Cerebellar cortex (tissue), 1 donor: ENCODE results near the gene KANK4.

Source experiments
- DNase-seq: peaks from one replicate; pipeline ENCODE4 v3.0.0-alpha.2; 2015; ENCODE audit warnings: low spot score

Gene KANK4

GRCh38 chr1:62318756-62319544 is at the start of gene KANK4:
TSS of gene KANK4 (minus strand) at chr1:62319434. CDS start at chr1:62281564, 37,870 bp downstream.
- DNase-seq: no peak

- DNase-seq: no peak
These were observed 49.8 kb upstream of the KANK4 start for GRCh38 chr1:62368989-62369388.

- DNase-seq: no peak
These were observed 47.8 kb upstream of the KANK4 start for GRCh38 chr1:62367005-62367557.

- DNase-seq: no peak
These were observed 45.5 kb upstream of the KANK4 start for GRCh38 chr1:62364721-62365120.

- no peak for DNase-seq
These were observed 43.7 kb upstream of the KANK4 start for GRCh38 chr1:62362926-62363325.

- DNase-seq: no peak
These were observed 43.1 kb upstream of the KANK4 start for GRCh38 chr1:62362061-62362917.

GRCh38 chr1:62361431-62361830 is 42.2 kb upstream of the KANK4 start:
- DNase-seq: peak; percentile 79

GRCh38 chr1:62358665-62359373 is 39.6 kb upstream of the KANK4 start:
- no peak for DNase-seq

GRCh38 chr1:62357916-62358315 is 38.7 kb upstream of the KANK4 start:
- DNase-seq: no peak

GRCh38 chr1:62356257-62356835 is 37.1 kb upstream of the KANK4 start:
- DNase-seq: no peak

GRCh38 chr1:62355095-62355494 is 35.9 kb upstream of the KANK4 start:
- no peak for DNase-seq

GRCh38 chr1:62353853-62354252 is 34.6 kb upstream of the KANK4 start:
- no peak for DNase-seq

GRCh38 chr1:62352387-62352786 is 33.2 kb upstream of the KANK4 start:
- DNase-seq: no peak

- DNase-seq: no peak
These were observed 30.4 kb upstream of the KANK4 start for GRCh38 chr1:62349470-62350233.

GRCh38 chr1:62346886-62347285 is 27.7 kb upstream of the KANK4 start:
- DNase-seq: no peak

GRCh38 chr1:62343911-62344310 is 24.7 kb upstream of the KANK4 start:
- no peak for DNase-seq

- DNase-seq: no peak
These were observed 23.0 kb upstream of the KANK4 start for GRCh38 chr1:62342270-62342669.

GRCh38 chr1:62341615-62342014 is 22.4 kb upstream of the KANK4 start:
- no peak for DNase-seq

- DNase-seq: no peak
These were observed 21.9 kb upstream of the KANK4 start for GRCh38 chr1:62341089-62341488.

- no peak for DNase-seq
These were observed 18.7 kb upstream of the KANK4 start for GRCh38 chr1:62337706-62338631.
